HepG2 (cell line): Measurements from ENCODE around the gene NFYC.

ENCODE experiments used
- CAMTA2 ChIP-seq: sonication (generic); formaldehyde crosslinking; IDR thresholded peaks from 2 replicates; pipeline ENCODE4 v1.4.0; 2020; ENCODE audit warnings: mild to moderate bottlenecking, missing genetic modification reagents, borderline replicate concordance
- HDAC2 ChIP-seq: sonication (generic); formaldehyde crosslinking; IDR thresholded peaks from 2 replicates; pipeline ENCODE4 v1.4.0; 2020; ENCODE audit warnings: missing genetic modification reagents
- SMAD1 ChIP-seq: sonication (generic); formaldehyde crosslinking; IDR thresholded peaks from 2 replicates; pipeline ENCODE4 v1.4.0; 2020; ENCODE audit warnings: missing genetic modification reagents, low read depth, mild to moderate bottlenecking, borderline replicate concordance

DNA sequence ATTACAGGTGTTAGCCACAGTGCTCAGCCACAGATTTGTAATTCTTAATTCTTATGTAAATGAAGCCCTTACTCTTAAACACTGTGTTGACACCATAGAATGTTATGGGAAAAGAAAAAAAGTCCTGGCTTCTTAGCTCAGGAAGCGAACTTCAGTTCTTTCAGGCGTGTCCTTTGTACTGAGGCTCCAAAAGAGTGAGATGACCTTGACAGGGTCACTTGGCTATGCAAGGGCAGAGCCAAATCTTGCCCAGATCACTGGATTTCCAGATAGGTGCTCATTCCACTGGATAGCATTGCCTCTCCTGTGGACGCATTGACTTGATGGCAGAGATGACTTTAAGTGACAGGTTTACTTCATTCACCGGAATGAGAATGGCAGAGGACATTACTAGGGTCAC is 4.8 kb downstream of the NFYC start:
- TF ChIP-seq CAMTA2 (CRISPR knock-in tag) (no peak), HDAC2 (no peak), SMAD1 (CRISPR knock-in tag) (no peak)
